Dendritic cell treated with granulocyte-macrophage colony-stimulating factor and Interleukin-4, amounts not matched to agents 40 ng/mL and 50 ng/mL, for 4 days (primary cell): ENCODE results near the gene NLRP6.
A peak's percentile ranks its signal among the peaks of the same experiment; 100 is the strongest.
"Not testable (repeated sequence)": the region's sequence is repeated elsewhere in the genome, so short reads cannot be mapped to it uniquely, and the experiment has no call there.

Experiments
- H3K27ac Mint-ChIP-seq: one replicate; pipeline ENCODE4 v1.8.0; 2022; ENCODE audit warnings: mild to moderate bottlenecking, mixed read lengths
- H3K27me3 Mint-ChIP-seq: one replicate; pipeline ENCODE4 v1.8.0; 2022; ENCODE audit warnings: mild to moderate bottlenecking, mixed read lengths
- H3K36me3 Mint-ChIP-seq: one replicate; pipeline ENCODE4 v1.8.0; 2022; ENCODE audit warnings: low read depth, mixed read lengths
- H3K4me1 Mint-ChIP-seq: one replicate; pipeline ENCODE4 v1.8.0; 2022; ENCODE audit warnings: low read depth, mixed read lengths
- H3K4me3 Mint-ChIP-seq: one replicate; pipeline ENCODE4 v1.8.0; 2022; ENCODE audit warnings: mild to moderate bottlenecking, moderate library complexity, mixed read lengths
- H3K9me3 Mint-ChIP-seq: one replicate; pipeline ENCODE4 v1.8.0; 2022; ENCODE audit warnings: mixed read lengths
- intact Hi-C: fragments of 100-400 bp; cut with micrococcal nuclease; formaldehyde crosslinking; loops from one replicate; pipeline ENCODE4 v1.15.0; 2022

Gene NLRP6

DNA sequence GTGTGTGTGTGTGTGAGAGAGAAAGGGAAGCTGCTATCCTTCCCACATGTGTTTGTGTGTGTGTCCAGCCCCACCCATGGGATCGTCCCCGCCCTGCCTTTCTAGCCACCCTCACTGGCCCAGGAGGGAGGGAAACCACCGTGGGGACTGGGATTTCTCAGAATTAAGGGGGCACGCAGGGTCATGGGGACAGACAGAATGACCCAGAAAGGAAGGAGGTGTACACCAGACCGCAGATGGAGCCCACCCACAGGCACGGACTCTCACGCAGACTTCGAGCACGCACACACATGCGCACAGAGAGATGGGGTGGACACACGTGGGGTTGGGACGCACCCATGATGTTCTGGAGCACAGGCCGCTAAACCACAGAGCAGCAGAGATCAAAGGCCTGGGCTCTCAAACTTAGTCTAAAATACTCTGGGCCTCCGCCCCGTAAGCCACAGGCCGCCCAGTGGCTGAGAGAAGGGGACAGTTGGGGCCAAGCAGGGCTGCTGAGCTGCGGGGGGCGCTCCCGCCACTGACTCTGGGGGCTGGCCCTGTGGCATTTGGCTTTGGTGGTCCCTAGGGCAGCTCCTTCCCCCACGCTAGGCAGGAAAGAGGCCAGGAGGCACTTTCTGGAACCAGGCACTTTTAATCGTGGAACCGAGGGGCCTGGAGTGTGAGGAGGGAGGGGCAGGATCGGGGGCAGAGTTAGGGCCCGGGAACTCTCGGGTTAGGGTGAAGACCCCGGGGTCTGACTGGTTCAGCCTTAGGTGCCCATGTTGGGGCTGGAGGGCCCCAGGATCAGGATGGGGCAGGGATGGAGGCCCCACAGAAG lies 19.6 kb downstream of the NLRP6 start:
- Mint-ChIP-seq H3K4me1 (peaks cover 26% of the 10 kb centered on the region), H3K9me3 (no peaks in the 10 kb centered on the region), H3K27ac (peak overlapping the region; percentile 67), H3K4me3 (no peak overlapping the region), H3K27me3 (peaks cover 73% of the 10 kb centered on the region), H3K36me3 (no peaks in the 10 kb centered on the region)
- intact Hi-C loops = no loop called here

GRCh38 chr11:298406-299065 lies 20.3 kb downstream of the NLRP6 start:
- Mint-ChIP-seq H3K4me3 (no peak overlapping the region), H3K27me3 (peaks cover 80% of the 10 kb centered on the region), H3K4me1 (peaks cover 34% of the 10 kb centered on the region), H3K36me3 (no peaks in the 10 kb centered on the region), H3K27ac (no peak overlapping the region), H3K9me3 (no peaks in the 10 kb centered on the region)
- intact Hi-C loops = no loop called here

GRCh38 chr11:299081-299891 lies 21.1 kb downstream of the NLRP6 start, which contains the start of gene IFITM5:
TSS of gene IFITM5 (minus strand) at chr11:299526. CDS start at chr11:299490, 36 bp downstream.
- Mint-ChIP-seq H3K27ac (no peak within 1 kb of the TSS), H3K4me1 (peaks cover 34% of the 10 kb centered on the region), H3K9me3 (no peaks in the 10 kb centered on the region), H3K36me3 (no peaks in the 10 kb centered on the region), H3K4me3 (no peak within 1 kb of the TSS), H3K27me3 (peaks cover 84% of the 10 kb centered on the region)
- intact Hi-C loops = no loop called here

- peaks cover 34% of the 10 kb centered on the region for H3K4me1 Mint-ChIP-seq
- intact Hi-C loops = loop anchor here (10.0 kb wide), 1 partner anchor 45 kb away; no protein-coding TSS in a partner anchor
- no peaks in the 10 kb centered on the region for H3K36me3 Mint-ChIP-seq
- H3K9me3 Mint-ChIP-seq = no peaks in the 10 kb centered on the region
- no peak overlapping the region for H3K27ac Mint-ChIP-seq
- H3K4me3 Mint-ChIP-seq = no peak overlapping the region
- H3K27me3 Mint-ChIP-seq = peaks cover 78% of the 10 kb centered on the region
Measured at GRCh38 chr11:299951-300735, 21.9 kb downstream of the NLRP6 start.

GRCh38 chr11:303363-303762 lies 25.2 kb downstream of the NLRP6 start:
- peaks cover 51% of the 10 kb centered on the region for H3K27me3 Mint-ChIP-seq
- H3K9me3 Mint-ChIP-seq = no peaks in the 10 kb centered on the region
- H3K4me1 Mint-ChIP-seq = peaks cover 27% of the 10 kb centered on the region
- H3K4me3 Mint-ChIP-seq = no peak overlapping the region
- peaks cover 6% of the 10 kb centered on the region for H3K36me3 Mint-ChIP-seq
- H3K27ac Mint-ChIP-seq = no peak overlapping the region
- intact Hi-C loops = loop anchor here (10.0 kb wide), 1 partner anchor 49 kb away; no protein-coding TSS in a partner anchor

DNA sequence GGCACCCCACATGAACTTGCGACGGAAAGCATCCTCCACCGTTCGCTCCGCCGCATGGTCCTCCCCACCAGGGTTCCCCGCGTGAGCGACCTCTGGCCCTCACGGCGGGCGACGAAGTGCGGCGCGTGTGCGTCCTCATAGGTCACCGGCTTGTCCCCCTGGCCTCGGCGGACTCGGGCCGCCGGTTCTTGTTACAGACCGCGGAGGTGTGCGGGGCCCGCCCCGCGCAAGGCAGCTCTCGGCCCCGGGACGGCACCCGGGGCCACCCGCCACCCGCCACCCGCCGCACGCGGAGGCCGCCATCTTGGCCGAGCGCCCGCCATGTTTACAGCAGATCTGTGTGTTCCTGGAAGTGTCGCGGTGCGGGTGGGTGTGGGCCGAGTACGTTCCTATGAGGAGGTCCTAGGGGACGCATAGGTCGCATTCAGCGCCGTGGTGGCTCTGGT lies 25.9 kb downstream of the NLRP6 start:
- Mint-ChIP-seq H3K27ac (no peak overlapping the region), H3K9me3 (no peaks in the 10 kb centered on the region), H3K27me3 (peaks cover 49% of the 10 kb centered on the region), H3K4me3 (no peak overlapping the region), H3K36me3 (peaks cover 9% of the 10 kb centered on the region), H3K4me1 (peaks cover 34% of the 10 kb centered on the region)
- intact Hi-C loops = loop anchor here (10.0 kb wide), 1 partner anchor 49 kb away; no protein-coding TSS in a partner anchor

- Mint-ChIP-seq H3K4me1 (peaks cover 39% of the 10 kb centered on the region), H3K9me3 (no peaks in the 10 kb centered on the region), H3K4me3 (no peak overlapping the region), H3K27me3 (peaks cover 43% of the 10 kb centered on the region), H3K36me3 (peaks cover 9% of the 10 kb centered on the region), H3K27ac (no peak overlapping the region)
- intact Hi-C loops = loop anchor here (5.0 to 10.0 kb wide), 2 partner anchors 33 to 50 kb away; no protein-coding TSS in a partner anchor
Measured at GRCh38 chr11:304915-305843, 27.0 kb downstream of the NLRP6 start.

DNA sequence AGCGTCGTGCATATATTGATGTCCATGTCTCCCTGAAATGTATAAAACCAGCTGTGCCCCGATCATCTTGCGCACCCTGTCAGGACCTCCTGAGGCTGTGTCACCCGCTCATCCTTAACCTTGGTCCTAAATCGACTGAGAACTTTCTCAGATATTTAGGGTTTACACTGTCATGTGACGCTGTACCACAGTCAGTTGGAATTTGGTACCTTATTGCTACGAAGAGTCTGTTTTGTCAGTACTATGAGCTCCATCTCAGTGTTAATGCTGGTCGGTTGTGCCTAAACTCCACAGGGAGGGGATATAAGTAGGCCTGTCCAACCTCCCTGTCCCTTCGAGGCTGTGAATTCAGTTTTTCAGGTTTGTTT lies 27.6 kb downstream of the NLRP6 start:
- Mint-ChIP-seq H3K27ac (no peak overlapping the region), H3K4me1 (peaks cover 35% of the 10 kb centered on the region), H3K4me3 (no peak overlapping the region), H3K27me3 (peaks cover 36% of the 10 kb centered on the region), H3K9me3 (no peaks in the 10 kb centered on the region), H3K36me3 (peaks cover 9% of the 10 kb centered on the region)
- intact Hi-C loops = loop anchor here (5.0 to 10.0 kb wide), 2 partner anchors 34 to 51 kb away; no protein-coding TSS in a partner anchor

DNA sequence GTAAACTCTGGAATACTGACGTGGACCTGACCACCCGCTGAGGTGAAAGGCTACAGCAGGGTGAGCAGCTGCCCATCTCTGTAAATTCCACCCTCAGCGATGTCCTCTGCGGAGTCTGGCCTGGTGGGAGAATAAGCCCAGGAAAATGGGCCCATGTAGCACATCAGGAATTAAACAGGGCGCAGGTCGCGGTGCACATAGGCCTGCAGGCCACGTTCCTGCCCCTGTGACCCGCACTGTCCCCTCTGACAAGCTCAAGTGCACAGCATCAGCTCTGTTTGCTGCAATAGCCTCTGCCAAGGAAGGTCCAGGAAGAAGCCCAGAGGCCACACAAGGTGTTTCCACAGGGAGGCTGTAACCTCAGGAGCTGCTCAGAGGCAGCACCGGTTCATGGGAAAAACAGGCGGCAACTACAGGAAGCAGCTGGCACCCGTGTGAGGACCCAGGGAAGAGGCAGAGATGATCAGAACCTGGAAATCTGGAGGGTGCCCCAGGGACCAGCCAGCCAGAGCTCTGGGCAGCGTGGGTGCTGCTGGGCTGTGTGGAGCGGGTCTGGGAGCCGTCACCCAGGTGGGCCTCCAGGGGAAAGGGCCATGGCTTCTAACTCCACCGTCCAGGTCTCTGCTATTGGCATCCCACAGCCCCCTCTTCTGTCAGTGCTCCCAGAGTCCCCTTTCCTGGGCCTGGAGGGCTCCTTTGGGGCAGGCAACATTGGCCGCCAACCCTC lies 28.6 kb downstream of the NLRP6 start:
- no peak overlapping the region for H3K27ac Mint-ChIP-seq
- peaks cover 38% of the 10 kb centered on the region for H3K4me1 Mint-ChIP-seq
- no peak overlapping the region for H3K4me3 Mint-ChIP-seq
- no peaks in the 10 kb centered on the region for H3K9me3 Mint-ChIP-seq
- H3K27me3 Mint-ChIP-seq = peaks cover 33% of the 10 kb centered on the region
- intact Hi-C loops = loop anchor here (5.0 to 10.0 kb wide), 2 partner anchors 35 to 52 kb away; no protein-coding TSS in a partner anchor
- peaks cover 9% of the 10 kb centered on the region for H3K36me3 Mint-ChIP-seq

GRCh38 chr11:307766-308708 lies 29.8 kb downstream of the NLRP6 start, which contains the start of gene IFITM2:
TSS of gene IFITM2 (plus strand) at chr11:307816. CDS start at chr11:308193, 377 bp downstream.
- not testable (repeated sequence) for H3K36me3 Mint-ChIP-seq, H3K9me3 Mint-ChIP-seq
- H3K27me3 Mint-ChIP-seq = peaks cover 34% of the 10 kb centered on the region

More at GRCh38 chr11:307766-308708, 29.8 kb downstream of the NLRP6 start, which contains the start of gene IFITM2:
- Mint-ChIP-seq H3K4me1 (peaks cover 41% of the 10 kb centered on the region), H3K4me3 (peak within 1 kb of the TSS; percentile 88), H3K27ac (peak within 1 kb of the TSS; percentile 84)
- intact Hi-C loops = loop anchor here (5.0 to 10.0 kb wide), 2 partner anchors 36 to 53 kb away; no protein-coding TSS in a partner anchor
